Osteoblast (primary cell): ENCODE results near the gene PTPRD. TPM values are rescaled to one million over a fixed set of nuclear protein-coding genes. Genes with fewer than 3 reads are reported as not detected.
A peak's percentile ranks its signal among the peaks of the same experiment; 100 is the strongest.

Experiments
- DNase-seq: peaks from one replicate; pipeline ENCODE4 v3.0.0; 2011; ENCODE audit warnings: low spot score, mixed read lengths; ENCODE audit not compliant: insufficient read length; ENCODE audit errors: missing footprints
- H2AFZ ChIP-seq: 2 replicates; pipeline ENCODE4 v1.6.0; 2011; ENCODE audit warnings: mild to moderate bottlenecking, low read length
- H3K27ac ChIP-seq: 2 replicates; pipeline ENCODE4 v1.5.1; 2011; ENCODE audit warnings: mild to moderate bottlenecking, low read depth, low read length, moderate library complexity
- H3K27me3 ChIP-seq: 2 replicates; pipeline ENCODE4 v1.6.0; 2012; ENCODE audit warnings: mild to moderate bottlenecking, control low read depth, inconsistent platforms, low read length, moderate library complexity; ENCODE audit not compliant: insufficient read depth
- H3K36me3 ChIP-seq: 2 replicates; pipeline ENCODE4 v1.5.1; 2011; ENCODE audit warnings: mild to moderate bottlenecking, low read length, control low read depth, moderate library complexity; ENCODE audit not compliant: insufficient read depth
- H3K4me1 ChIP-seq: 2 replicates; pipeline ENCODE4 v1.5.1; 2011; ENCODE audit warnings: mild to moderate bottlenecking, low read length, control low read depth, moderate library complexity; ENCODE audit not compliant: insufficient read depth
- H3K4me2 ChIP-seq: 2 replicates; pipeline ENCODE4 v1.6.0; 2011; ENCODE audit warnings: mild to moderate bottlenecking, low read length; ENCODE audit not compliant: insufficient read depth
- H3K4me3 ChIP-seq: fragments of 200-600 bp; sonication (generic); 3 replicates; pipeline ENCODE4 v1.5.1; 2012; ENCODE audit warnings: mild to moderate bottlenecking, low read length, inconsistent platforms; ENCODE audit not compliant: insufficient read depth
- H3K79me2 ChIP-seq: 2 replicates; pipeline ENCODE4 v1.6.0; 2012; ENCODE audit warnings: mild to moderate bottlenecking, low read length, control low read depth, inconsistent platforms; ENCODE audit not compliant: insufficient read depth
- H3K9me3 ChIP-seq: 2 replicates; pipeline ENCODE4 v1.5.1; 2011; ENCODE audit warnings: low read depth, low read length, control low read depth
- H4K20me1 ChIP-seq: 2 replicates; pipeline ENCODE4 v1.6.0; 2012; ENCODE audit warnings: mild to moderate bottlenecking, low read length, control low read depth; ENCODE audit not compliant: insufficient read depth
- CTCF ChIP-seq: IDR thresholded peaks from 2 replicates; pipeline ENCODE4 v1.5.1; 2011; ENCODE audit warnings: mild to moderate bottlenecking, low read depth, low read length, moderate library complexity; ENCODE audit errors: extremely low read depth
- total RNA-seq: library from RNA; depleted of rRNA; stranded (reverse); fragments of >200 nt; gene quantifications from 2 replicates; pipeline ENCODE4 v1.2.3, GENCODE V29; 2012

PTPRD gene
- total RNA-seq, 1 donor: 23.9 TPM

GRCh38 chr9:8332871-8333270, 2279.9 kb downstream of the PTPRD start:
- Histone ChIP-seq H3K27ac (no peak overlapping the region), H3K4me2 (no peak overlapping the region), H3K4me3 (no peak overlapping the region), H3K27me3 (no peaks in the 10 kb centered on the region), H3K36me3 (no peaks in the 10 kb centered on the region), H3K4me1 (no peaks in the 10 kb centered on the region), H2AFZ (no peak overlapping the region), H3K79me2 (no peaks in the 10 kb centered on the region), H3K9me3 (no peaks in the 10 kb centered on the region), H4K20me1 (no peaks in the 10 kb centered on the region)
- TF ChIP-seq CTCF: no peak
- no peak for DNase-seq

DNA sequence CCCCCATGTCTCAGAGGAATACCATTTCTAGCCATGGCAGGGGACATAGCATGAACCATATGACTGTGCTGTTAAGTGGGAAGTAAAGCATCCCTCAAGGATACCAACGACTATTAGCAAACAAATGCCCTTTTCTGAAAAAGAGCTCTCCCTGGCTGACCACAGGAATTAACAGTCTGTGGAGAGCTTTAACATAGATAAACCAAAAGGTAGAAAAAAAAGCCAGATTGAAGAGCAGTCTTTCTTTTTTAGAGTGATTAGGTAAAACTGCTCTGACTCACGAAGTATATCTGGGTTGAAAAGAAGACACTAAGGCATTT, 2280.5 kb downstream of the PTPRD start:
- H3K4me2 ChIP-seq: no peak overlapping the region

GRCh38 chr9:8331507-8332330, 2281.1 kb downstream of the PTPRD start:
- no peak for TF ChIP-seq CTCF
- Histone ChIP-seq H4K20me1 (no peaks in the 10 kb centered on the region), H3K36me3 (no peaks in the 10 kb centered on the region), H3K4me1 (no peaks in the 10 kb centered on the region), H3K9me3 (no peaks in the 10 kb centered on the region), H3K4me3 (no peak overlapping the region), H3K4me2 (peak overlapping the region; percentile 1), H2AFZ (no peak overlapping the region), H3K27ac (no peak overlapping the region), H3K27me3 (no peaks in the 10 kb centered on the region), H3K79me2 (no peaks in the 10 kb centered on the region)
- peak; percentile 14 for DNase-seq

More for the DNA sequence above, 2280.5 kb downstream of the PTPRD start:
- H3K79me2 ChIP-seq: no peaks in the 10 kb centered on the region
- DNase-seq: no peak
- no peak overlapping the region for H2AFZ ChIP-seq
- no peak overlapping the region for H3K4me3 ChIP-seq
- H4K20me1 ChIP-seq: no peaks in the 10 kb centered on the region
- TF ChIP-seq CTCF: no peak
- H3K27me3 ChIP-seq: no peaks in the 10 kb centered on the region
- no peaks in the 10 kb centered on the region for H3K36me3 ChIP-seq
- no peaks in the 10 kb centered on the region for H3K9me3 ChIP-seq
- H3K4me1 ChIP-seq: no peaks in the 10 kb centered on the region
- no peak overlapping the region for H3K27ac ChIP-seq

- Histone ChIP-seq H3K79me2 (no peaks in the 10 kb centered on the region), H3K4me2 (no peak overlapping the region), H3K4me1 (no peaks in the 10 kb centered on the region), H3K9me3 (no peaks in the 10 kb centered on the region), H2AFZ (no peak overlapping the region), H3K4me3 (no peak overlapping the region), H3K27me3 (no peaks in the 10 kb centered on the region), H3K36me3 (no peaks in the 10 kb centered on the region), H3K27ac (no peak overlapping the region), H4K20me1 (no peaks in the 10 kb centered on the region)
- no peak for TF ChIP-seq CTCF
- DNase-seq: no peak
Observed at GRCh38 chr9:8329561-8330283, 2283.1 kb downstream of the PTPRD start.
